ENCODE data around the gene COA1.
"Not testable (repeated sequence)": the region's sequence is repeated elsewhere in the genome, so short reads cannot be mapped to it uniquely, and the experiment has no call there.

The COA1 gene

DNA sequence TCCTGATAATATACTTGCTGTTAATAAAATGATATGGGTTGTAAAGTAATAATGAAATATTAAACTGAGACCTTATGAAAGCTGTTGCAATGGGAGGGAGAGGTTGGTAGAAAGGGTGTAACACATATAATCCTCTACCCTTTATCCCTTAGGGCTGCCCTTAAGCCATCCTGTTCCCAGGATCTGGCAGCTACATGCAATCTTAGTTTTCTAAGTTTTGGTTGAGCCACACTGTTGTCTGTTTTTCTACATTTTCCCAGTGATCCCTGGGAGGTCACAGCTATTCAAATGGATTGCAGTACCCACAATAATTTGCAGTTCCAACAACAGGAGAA, 6.3 kb downstream of the COA1 start:
- TF ChIP-seq, protein P1, sequence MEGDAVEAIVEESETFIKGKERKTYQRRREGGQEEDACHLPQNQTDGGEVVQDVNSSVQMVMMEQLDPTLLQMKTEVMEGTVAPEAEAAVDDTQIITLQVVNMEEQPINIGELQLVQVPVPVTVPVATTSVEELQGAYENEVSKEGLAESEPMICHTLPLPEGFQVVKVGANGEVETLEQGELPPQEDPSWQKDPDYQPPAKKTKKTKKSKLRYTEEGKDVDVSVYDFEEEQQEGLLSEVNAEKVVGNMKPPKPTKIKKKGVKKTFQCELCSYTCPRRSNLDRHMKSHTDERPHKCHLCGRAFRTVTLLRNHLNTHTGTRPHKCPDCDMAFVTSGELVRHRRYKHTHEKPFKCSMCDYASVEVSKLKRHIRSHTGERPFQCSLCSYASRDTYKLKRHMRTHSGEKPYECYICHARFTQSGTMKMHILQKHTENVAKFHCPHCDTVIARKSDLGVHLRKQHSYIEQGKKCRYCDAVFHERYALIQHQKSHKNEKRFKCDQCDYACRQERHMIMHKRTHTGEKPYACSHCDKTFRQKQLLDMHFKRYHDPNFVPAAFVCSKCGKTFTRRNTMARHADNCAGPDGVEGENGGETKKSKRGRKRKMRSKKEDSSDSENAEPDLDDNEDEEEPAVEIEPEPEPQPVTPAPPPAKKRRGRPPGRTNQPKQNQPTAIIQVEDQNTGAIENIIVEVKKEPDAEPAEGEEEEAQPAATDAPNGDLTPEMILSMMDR (IDR thresholded peaks at IDR 0.05; ENCODE audit: low read depth, low read length): no peak
- no peak overlapping the region for H3K4me3 ChIP-seq (ENCODE audit: low read depth, low read length)

GRCh38 chr7:43721193-43721806, 8.0 kb downstream of the COA1 start:
- TF ChIP-seq, protein P1 (IDR thresholded peaks at IDR 0.05; ENCODE audit: low read depth, low read length): peak; percentile 17; the same call in 1 of the 2 replicates
- H3K4me3 ChIP-seq (ENCODE audit: low read depth, low read length): no peak overlapping the region

GRCh38 chr7:43716598-43716997, 12.7 kb downstream of the COA1 start:
- TF ChIP-seq, protein P1 (IDR thresholded peaks at IDR 0.05; ENCODE audit: low read depth, low read length): no peak

GRCh38 chr7:43715966-43716365, 13.4 kb downstream of the COA1 start:
- not testable (repeated sequence) for H3K4me3 ChIP-seq (ENCODE audit: low read depth, low read length)

More at GRCh38 chr7:43716598-43716997, 12.7 kb downstream of the COA1 start:
- H3K4me3 ChIP-seq (ENCODE audit: low read depth, low read length): no peak overlapping the region

DNA sequence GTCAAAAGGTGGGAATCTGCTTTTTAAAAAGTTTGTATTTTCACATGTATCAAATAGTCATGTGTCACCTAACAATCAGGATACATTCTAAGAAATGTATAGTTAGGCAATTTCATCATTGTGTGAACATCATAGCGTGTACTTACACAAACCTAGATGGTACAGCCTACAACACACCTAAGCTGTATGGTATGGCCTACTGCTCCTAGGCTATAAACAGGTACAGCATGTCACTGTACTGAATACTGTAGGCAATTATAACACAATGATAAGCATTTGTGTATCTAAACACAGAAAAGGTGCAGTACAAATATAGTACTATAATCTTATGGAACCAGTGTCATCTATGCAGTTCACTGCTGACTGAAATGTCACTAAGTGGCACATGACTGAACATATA, 17.8 kb downstream of the COA1 start:
- TF ChIP-seq, protein P1 (IDR thresholded peaks at IDR 0.05; ENCODE audit: low read depth, low read length): no peak
- H3K4me3 ChIP-seq (ENCODE audit: low read depth, low read length): no peak overlapping the region

DNA sequence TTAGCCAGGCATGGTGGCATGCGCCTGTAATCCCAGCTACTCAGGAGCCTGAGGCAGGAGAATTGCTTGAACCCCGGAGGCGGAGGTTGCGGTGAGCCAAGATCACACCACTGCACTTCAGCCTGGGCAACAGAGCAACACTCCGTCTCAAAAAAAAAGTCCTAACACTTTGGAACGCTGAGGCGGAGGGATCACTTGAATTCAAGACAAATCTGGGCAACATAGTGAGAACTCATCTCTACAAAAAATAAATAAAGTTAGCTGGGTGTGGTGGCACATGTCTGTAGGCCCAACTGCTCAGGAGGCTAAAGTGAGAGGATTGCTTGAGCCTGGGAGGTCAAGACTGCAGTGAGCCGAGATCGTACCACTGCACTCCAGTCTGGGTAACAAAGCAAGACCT, 21.3 kb downstream of the COA1 start:
- not testable (repeated sequence) for H3K4me3 ChIP-seq (ENCODE audit: low read depth, low read length)

DNA sequence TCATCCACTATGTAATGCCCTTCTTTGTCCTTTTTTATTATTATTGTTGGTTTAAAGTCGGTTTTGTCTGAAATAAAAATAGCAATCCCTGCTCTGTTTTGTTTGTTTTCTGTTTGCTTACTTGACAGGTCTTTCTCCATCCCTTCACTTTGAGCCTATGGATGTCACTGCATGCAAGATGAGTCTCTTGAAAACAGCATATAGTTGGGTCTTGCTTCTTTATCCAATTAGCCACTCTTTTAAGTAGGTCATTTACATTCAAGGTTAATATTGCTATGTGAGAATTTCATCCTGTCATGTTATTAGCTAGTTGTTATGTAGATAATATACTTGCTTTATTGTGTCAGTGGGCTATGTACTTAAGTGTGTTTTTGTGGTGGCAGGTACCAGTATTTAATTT, 25.8 kb downstream of the COA1 start:
- H3K4me3 ChIP-seq (ENCODE audit: low read depth, low read length): no peak overlapping the region
- TF ChIP-seq, protein P1 (IDR thresholded peaks at IDR 0.05; ENCODE audit: low read depth, low read length): no peak

- no peak overlapping the region for H3K4me3 ChIP-seq (ENCODE audit: low read depth, low read length)
- TF ChIP-seq, protein P1 (IDR thresholded peaks at IDR 0.05; ENCODE audit: low read depth, low read length): no peak
Observed at GRCh38 chr7:43702974-43703373, 26.3 kb downstream of the COA1 start.
